NT2/D1 (cell line): ENCODE results near the gene SF3B1.

Experiments
- SUZ12 ChIP-seq: IDR thresholded peaks from 2 replicates; pipeline ENCODE4 v1.6.1; 2011; ENCODE audit not compliant: insufficient read length, insufficient read depth; ENCODE audit errors: extremely low read depth
- YY1 ChIP-seq: IDR thresholded peaks from 2 replicates; pipeline ENCODE4 v1.6.1; 2011; ENCODE audit not compliant: insufficient read length, insufficient read depth
- ZNF274 ChIP-seq: IDR thresholded peaks from 2 replicates; pipeline ENCODE4 v1.6.1; 2011; ENCODE audit warnings: mild to moderate bottlenecking, low read depth, low read length

DNA sequence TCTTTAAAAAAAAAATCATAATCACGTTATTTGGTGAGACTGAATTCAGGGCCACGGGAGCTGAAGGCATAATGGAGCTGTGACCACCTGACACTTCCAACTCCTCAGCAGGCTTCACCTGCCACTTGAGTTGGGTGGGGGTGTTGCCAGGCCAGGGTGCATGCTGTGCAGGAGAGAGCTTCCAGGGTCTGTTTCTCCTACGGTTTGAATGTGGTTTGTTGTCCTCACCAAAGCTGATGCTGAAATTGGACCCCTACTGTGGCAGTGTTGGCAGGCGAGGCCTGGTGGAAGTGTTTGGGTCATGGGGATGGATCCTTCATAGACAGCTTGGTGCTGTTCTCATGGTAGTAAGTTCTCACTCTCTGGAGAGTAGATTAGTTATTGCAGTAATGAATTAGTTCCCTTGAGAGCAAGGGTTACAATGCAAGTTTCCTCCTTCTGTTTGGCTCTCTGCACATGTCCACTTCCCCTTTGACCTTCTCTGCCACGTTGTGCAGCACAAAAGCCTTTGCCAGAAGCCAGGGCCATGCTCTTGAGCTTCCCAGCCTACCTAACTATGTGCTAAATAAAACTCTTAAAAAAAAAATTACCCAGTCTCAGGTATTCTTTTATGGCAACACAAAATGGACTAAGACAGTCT lies 86.0 kb downstream of the SF3B1 start:
- TF ChIP-seq ZNF274 = no peak
- TF ChIP-seq YY1 = no peak
- no peak for TF ChIP-seq SUZ12
